ENCODE data around the gene MAP2K1.
"Not testable (repeated sequence)": the region's sequence is repeated elsewhere in the genome, so short reads cannot be mapped to it uniquely, and the experiment has no call there.

Gene MAP2K1

GRCh38 chr15:66389859-66390381 lies 3.2 kb downstream of the MAP2K1 start:
- Histone ChIP-seq H3K27ac (replicated peaks) (no peak overlapping the region; the same call in 1 of the 2 replicates), H3K27me3 (ENCODE audit: insufficient read depth, poor library complexity, severe bottlenecking) (no peaks in the 10 kb centered on the region), H3K4me3 (replicated peaks; ENCODE audit: insufficient read depth, low read length) (no peak overlapping the region)
- TF ChIP-seq, protein P1, sequence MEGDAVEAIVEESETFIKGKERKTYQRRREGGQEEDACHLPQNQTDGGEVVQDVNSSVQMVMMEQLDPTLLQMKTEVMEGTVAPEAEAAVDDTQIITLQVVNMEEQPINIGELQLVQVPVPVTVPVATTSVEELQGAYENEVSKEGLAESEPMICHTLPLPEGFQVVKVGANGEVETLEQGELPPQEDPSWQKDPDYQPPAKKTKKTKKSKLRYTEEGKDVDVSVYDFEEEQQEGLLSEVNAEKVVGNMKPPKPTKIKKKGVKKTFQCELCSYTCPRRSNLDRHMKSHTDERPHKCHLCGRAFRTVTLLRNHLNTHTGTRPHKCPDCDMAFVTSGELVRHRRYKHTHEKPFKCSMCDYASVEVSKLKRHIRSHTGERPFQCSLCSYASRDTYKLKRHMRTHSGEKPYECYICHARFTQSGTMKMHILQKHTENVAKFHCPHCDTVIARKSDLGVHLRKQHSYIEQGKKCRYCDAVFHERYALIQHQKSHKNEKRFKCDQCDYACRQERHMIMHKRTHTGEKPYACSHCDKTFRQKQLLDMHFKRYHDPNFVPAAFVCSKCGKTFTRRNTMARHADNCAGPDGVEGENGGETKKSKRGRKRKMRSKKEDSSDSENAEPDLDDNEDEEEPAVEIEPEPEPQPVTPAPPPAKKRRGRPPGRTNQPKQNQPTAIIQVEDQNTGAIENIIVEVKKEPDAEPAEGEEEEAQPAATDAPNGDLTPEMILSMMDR (IDR thresholded peaks at IDR 0.05; ENCODE audit: insufficient read depth, low read length), result no peak
- TF ChIP-seq GABPA (IDR thresholded peaks at IDR 0.05; ENCODE audit: low read depth) (no peak), SPI1 (IDR thresholded peaks at IDR 0.05; ENCODE audit: borderline replicate concordance, low read depth) (no peak), POLR2AphosphoS5 (IDR thresholded peaks at IDR 0.05; ENCODE audit: low read depth) (no peak)
- TF ChIP-seq, protein P2, sequence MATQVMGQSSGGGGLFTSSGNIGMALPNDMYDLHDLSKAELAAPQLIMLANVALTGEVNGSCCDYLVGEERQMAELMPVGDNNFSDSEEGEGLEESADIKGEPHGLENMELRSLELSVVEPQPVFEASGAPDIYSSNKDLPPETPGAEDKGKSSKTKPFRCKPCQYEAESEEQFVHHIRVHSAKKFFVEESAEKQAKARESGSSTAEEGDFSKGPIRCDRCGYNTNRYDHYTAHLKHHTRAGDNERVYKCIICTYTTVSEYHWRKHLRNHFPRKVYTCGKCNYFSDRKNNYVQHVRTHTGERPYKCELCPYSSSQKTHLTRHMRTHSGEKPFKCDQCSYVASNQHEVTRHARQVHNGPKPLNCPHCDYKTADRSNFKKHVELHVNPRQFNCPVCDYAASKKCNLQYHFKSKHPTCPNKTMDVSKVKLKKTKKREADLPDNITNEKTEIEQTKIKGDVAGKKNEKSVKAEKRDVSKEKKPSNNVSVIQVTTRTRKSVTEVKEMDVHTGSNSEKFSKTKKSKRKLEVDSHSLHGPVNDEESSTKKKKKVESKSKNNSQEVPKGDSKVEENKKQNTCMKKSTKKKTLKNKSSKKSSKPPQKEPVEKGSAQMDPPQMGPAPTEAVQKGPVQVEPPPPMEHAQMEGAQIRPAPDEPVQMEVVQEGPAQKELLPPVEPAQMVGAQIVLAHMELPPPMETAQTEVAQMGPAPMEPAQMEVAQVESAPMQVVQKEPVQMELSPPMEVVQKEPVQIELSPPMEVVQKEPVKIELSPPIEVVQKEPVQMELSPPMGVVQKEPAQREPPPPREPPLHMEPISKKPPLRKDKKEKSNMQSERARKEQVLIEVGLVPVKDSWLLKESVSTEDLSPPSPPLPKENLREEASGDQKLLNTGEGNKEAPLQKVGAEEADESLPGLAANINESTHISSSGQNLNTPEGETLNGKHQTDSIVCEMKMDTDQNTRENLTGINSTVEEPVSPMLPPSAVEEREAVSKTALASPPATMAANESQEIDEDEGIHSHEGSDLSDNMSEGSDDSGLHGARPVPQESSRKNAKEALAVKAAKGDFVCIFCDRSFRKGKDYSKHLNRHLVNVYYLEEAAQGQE (IDR thresholded peaks at IDR 0.05; ENCODE audit: insufficient replicate concordance, low read depth), result no peak
- DNase-seq (ENCODE audit: low read depth in 1 of 2, low spot score in 1 of 2), result no peak

- Histone ChIP-seq H3K27ac (replicated peaks) (no peak overlapping the region), H3K27me3 (ENCODE audit: insufficient read depth, poor library complexity, severe bottlenecking) (no peaks in the 10 kb centered on the region), H3K4me3 (replicated peaks; ENCODE audit: insufficient read depth, low read length) (no peak overlapping the region)
- DNase-seq (ENCODE audit: low read depth in 1 of 2, low spot score in 1 of 2), result peak; percentile 73 to 90
- TF ChIP-seq SPI1 (IDR thresholded peaks at IDR 0.05; ENCODE audit: borderline replicate concordance, low read depth) (peak; percentile 89), POLR2AphosphoS5 (IDR thresholded peaks at IDR 0.05; ENCODE audit: low read depth) (peak; percentile 43; the same call in 1 of the 2 replicates)
- TF ChIP-seq, protein P2 (IDR thresholded peaks at IDR 0.05; ENCODE audit: insufficient replicate concordance, low read depth), result no peak
- TF ChIP-seq, protein P1 (IDR thresholded peaks at IDR 0.05; ENCODE audit: insufficient read depth, low read length), result no peak
These were observed 4.0 kb downstream of the MAP2K1 start for GRCh38 chr15:66390678-66391077.

DNA sequence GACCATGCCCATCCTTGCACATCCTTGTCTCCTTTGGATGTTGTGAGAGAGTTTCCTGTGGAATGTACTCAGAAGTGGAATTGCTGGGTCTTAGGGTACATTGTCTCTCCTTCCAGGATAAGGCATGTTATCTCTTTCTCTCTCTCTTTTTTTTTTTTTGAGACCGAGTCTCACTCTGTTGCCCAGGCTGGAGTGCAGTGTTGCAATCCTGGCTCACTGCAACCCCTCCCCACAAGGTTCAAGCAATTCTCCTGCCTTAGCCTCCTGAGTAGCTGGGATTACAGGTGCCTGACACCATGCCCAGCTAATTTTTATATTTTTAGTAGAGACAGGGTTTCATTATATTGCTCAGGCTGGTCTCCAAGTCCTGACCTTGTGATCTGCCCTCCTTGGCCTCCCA lies 6.3 kb downstream of the MAP2K1 start:
- H3K27me3 ChIP-seq (ENCODE audit: insufficient read depth, poor library complexity, severe bottlenecking); DNase-seq (ENCODE audit: low read depth in 1 of 2, low spot score in 1 of 2); H3K4me3 ChIP-seq (replicated peaks; ENCODE audit: insufficient read depth, low read length): not testable (repeated sequence)

GRCh38 chr15:66394472-66394871 lies 7.8 kb downstream of the MAP2K1 start:
- H3K4me3 ChIP-seq (replicated peaks; ENCODE audit: insufficient read depth, low read length), result no peak overlapping the region
- H3K27ac ChIP-seq (replicated peaks), result no peak overlapping the region
- no peak for TF ChIP-seq GABPA (IDR thresholded peaks at IDR 0.05; ENCODE audit: low read depth)
- no peak for TF ChIP-seq POLR2AphosphoS5 (IDR thresholded peaks at IDR 0.05; ENCODE audit: low read depth)
- TF ChIP-seq, protein P2 (IDR thresholded peaks at IDR 0.05; ENCODE audit: insufficient replicate concordance, low read depth), result no peak
- TF ChIP-seq SPI1 (IDR thresholded peaks at IDR 0.05; ENCODE audit: borderline replicate concordance, low read depth), result no peak
- TF ChIP-seq, protein P1 (IDR thresholded peaks at IDR 0.05; ENCODE audit: insufficient read depth, low read length), result no peak
- no peaks in the 10 kb centered on the region for H3K27me3 ChIP-seq (ENCODE audit: insufficient read depth, poor library complexity, severe bottlenecking)
- no peak for DNase-seq (ENCODE audit: low read depth in 1 of 2, low spot score in 1 of 2)

More for the DNA sequence above, 6.3 kb downstream of the MAP2K1 start:
- not testable (repeated sequence) for H3K27ac ChIP-seq (replicated peaks)

All from HL-60 (cell line).